Measurements from ENCODE around the gene OPRM1.

GRCh38 chr6:154243793-154244750 lies 205.0 kb downstream of the OPRM1 start:
- TF ChIP-seq, protein P1, sequence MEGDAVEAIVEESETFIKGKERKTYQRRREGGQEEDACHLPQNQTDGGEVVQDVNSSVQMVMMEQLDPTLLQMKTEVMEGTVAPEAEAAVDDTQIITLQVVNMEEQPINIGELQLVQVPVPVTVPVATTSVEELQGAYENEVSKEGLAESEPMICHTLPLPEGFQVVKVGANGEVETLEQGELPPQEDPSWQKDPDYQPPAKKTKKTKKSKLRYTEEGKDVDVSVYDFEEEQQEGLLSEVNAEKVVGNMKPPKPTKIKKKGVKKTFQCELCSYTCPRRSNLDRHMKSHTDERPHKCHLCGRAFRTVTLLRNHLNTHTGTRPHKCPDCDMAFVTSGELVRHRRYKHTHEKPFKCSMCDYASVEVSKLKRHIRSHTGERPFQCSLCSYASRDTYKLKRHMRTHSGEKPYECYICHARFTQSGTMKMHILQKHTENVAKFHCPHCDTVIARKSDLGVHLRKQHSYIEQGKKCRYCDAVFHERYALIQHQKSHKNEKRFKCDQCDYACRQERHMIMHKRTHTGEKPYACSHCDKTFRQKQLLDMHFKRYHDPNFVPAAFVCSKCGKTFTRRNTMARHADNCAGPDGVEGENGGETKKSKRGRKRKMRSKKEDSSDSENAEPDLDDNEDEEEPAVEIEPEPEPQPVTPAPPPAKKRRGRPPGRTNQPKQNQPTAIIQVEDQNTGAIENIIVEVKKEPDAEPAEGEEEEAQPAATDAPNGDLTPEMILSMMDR (IDR thresholded peaks at IDR 0.05 in 2 of 3, conservative IDR thresholded peaks at IDR 0.05 in 1 of 3; ENCODE audit: borderline replicate concordance in 1 of 3, insufficient read depth in 1 of 3, low read depth in 2 of 3, low read length in 2 of 3), result no peak
- TF ChIP-seq, protein P2, sequence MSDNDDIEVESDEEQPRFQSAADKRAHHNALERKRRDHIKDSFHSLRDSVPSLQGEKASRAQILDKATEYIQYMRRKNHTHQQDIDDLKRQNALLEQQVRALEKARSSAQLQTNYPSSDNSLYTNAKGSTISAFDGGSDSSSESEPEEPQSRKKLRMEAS (IDR thresholded peaks at IDR 0.05), result no peak
- TF ChIP-seq EZH2 (IDR thresholded peaks at IDR 0.05) (no peak), CBX3 (IDR thresholded peaks at IDR 0.05; ENCODE audit: low read depth) (no peak), JUND (IDR thresholded peaks at IDR 0.05) (no peak), EGR1 (IDR thresholded peaks at IDR 0.05; ENCODE audit: low read depth) (no peak), POLR2AphosphoS5 (IDR thresholded peaks at IDR 0.05; ENCODE audit: low read depth, low read length) (no peak), ZNF274 (IDR thresholded peaks at IDR 0.05; ENCODE audit: low read depth, low read length) (no peak), CEBPB (IDR thresholded peaks at IDR 0.05; ENCODE audit: low read depth) (no peak), POLR2A (IDR thresholded peaks at IDR 0.05; ENCODE audit: borderline replicate concordance, extremely low read depth, insufficient read depth, insufficient read length) (no peak), FOSL1 (IDR thresholded peaks at IDR 0.05; ENCODE audit: low read depth) (no peak), SP1 (IDR thresholded peaks at IDR 0.05; ENCODE audit: low read depth) (no peak), EZH2phosphoT487 (IDR thresholded peaks at IDR 0.05; ENCODE audit: borderline replicate concordance) (no peak)
- TF ChIP-seq, protein P3, sequence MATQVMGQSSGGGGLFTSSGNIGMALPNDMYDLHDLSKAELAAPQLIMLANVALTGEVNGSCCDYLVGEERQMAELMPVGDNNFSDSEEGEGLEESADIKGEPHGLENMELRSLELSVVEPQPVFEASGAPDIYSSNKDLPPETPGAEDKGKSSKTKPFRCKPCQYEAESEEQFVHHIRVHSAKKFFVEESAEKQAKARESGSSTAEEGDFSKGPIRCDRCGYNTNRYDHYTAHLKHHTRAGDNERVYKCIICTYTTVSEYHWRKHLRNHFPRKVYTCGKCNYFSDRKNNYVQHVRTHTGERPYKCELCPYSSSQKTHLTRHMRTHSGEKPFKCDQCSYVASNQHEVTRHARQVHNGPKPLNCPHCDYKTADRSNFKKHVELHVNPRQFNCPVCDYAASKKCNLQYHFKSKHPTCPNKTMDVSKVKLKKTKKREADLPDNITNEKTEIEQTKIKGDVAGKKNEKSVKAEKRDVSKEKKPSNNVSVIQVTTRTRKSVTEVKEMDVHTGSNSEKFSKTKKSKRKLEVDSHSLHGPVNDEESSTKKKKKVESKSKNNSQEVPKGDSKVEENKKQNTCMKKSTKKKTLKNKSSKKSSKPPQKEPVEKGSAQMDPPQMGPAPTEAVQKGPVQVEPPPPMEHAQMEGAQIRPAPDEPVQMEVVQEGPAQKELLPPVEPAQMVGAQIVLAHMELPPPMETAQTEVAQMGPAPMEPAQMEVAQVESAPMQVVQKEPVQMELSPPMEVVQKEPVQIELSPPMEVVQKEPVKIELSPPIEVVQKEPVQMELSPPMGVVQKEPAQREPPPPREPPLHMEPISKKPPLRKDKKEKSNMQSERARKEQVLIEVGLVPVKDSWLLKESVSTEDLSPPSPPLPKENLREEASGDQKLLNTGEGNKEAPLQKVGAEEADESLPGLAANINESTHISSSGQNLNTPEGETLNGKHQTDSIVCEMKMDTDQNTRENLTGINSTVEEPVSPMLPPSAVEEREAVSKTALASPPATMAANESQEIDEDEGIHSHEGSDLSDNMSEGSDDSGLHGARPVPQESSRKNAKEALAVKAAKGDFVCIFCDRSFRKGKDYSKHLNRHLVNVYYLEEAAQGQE (IDR thresholded peaks at IDR 0.05; ENCODE audit: low read depth), result no peak
